KMS-11 (cell line): Measurements from ENCODE around the gene LSMEM2.
A peak's percentile ranks its signal among the peaks of the same experiment; 100 is the strongest.

Experiments
- H2AFZ ChIP-seq: fragments of 200-600 bp; sonication (generic); 2 replicates; pipeline ENCODE4 v1.6.1; 2016; ENCODE audit warnings: antibody characterized with exemption, mixed run types, low read depth
- H3K27ac ChIP-seq: fragments of 200-600 bp; sonication (generic); 2 replicates; pipeline ENCODE4 v1.6.1; 2016; ENCODE audit warnings: mild to moderate bottlenecking, mixed run types
- H3K27me3 ChIP-seq: fragments of 200-600 bp; sonication (generic); 2 replicates; pipeline ENCODE4 v1.6.1; 2017; ENCODE audit warnings: mild to moderate bottlenecking, low read depth, mixed run types, moderate library complexity; ENCODE audit not compliant: insufficient read depth
- H3K36me3 ChIP-seq: fragments of 200-600 bp; sonication (generic); 2 replicates; pipeline ENCODE4 v1.6.1; 2017; ENCODE audit warnings: mild to moderate bottlenecking, mixed run types; ENCODE audit not compliant: insufficient read depth
- H3K4me1 ChIP-seq: fragments of 200-600 bp; sonication (generic); 2 replicates; pipeline ENCODE4 v1.6.1; 2016; ENCODE audit warnings: mild to moderate bottlenecking, low read depth, mixed run types; ENCODE audit not compliant: poor library complexity, severe bottlenecking
- H3K4me2 ChIP-seq: fragments of 200-600 bp; sonication (generic); 2 replicates; pipeline ENCODE4 v1.7.0; 2016; ENCODE audit warnings: mild to moderate bottlenecking, mixed run types
- H3K4me3 ChIP-seq: fragments of 200-600 bp; sonication (generic); IDR thresholded peaks from 2 replicates; pipeline ENCODE4 v1.6.1; 2017; ENCODE audit warnings: low read depth, low read length, mixed read lengths; ENCODE audit not compliant: insufficient read depth
- H3K79me2 ChIP-seq: fragments of 200-600 bp; sonication (generic); 2 replicates; pipeline ENCODE4 v1.6.1; 2016; ENCODE audit warnings: low read depth, mixed run types; ENCODE audit not compliant: insufficient read depth
- H3K9ac ChIP-seq: fragments of 200-600 bp; sonication (generic); 2 replicates; pipeline ENCODE4 v1.6.1; 2016; ENCODE audit warnings: mild to moderate bottlenecking, mixed run types
- H4K20me1 ChIP-seq: fragments of 200-600 bp; sonication (generic); 2 replicates; pipeline ENCODE4 v1.6.1; 2016; ENCODE audit warnings: mild to moderate bottlenecking, mixed run types; ENCODE audit not compliant: insufficient read depth
- TF ChIP-seq, protein P1 (sequence below): fragments of 200-600 bp; sonication (generic); conservative IDR thresholded peaks from 2 replicates; pipeline ENCODE4 v1.6.1; 2017; ENCODE audit warnings: low read depth, mild to moderate bottlenecking, antibody characterized with exemption, low read length, moderate library complexity, mixed read lengths

Gene LSMEM2

GRCh38 chr3:50320853-50321335 is 42.0 kb downstream of the LSMEM2 start:
- H3K4me3 ChIP-seq = no peak overlapping the region
- H4K20me1 ChIP-seq = no peaks in the 10 kb centered on the region
- no peaks in the 10 kb centered on the region for H3K79me2 ChIP-seq
- peak overlapping the region; percentile 78 for H3K9ac ChIP-seq
- peaks cover 4% of the 10 kb centered on the region for H3K4me1 ChIP-seq
- H3K27me3 ChIP-seq = no peaks in the 10 kb centered on the region
- H3K27ac ChIP-seq = peak overlapping the region; percentile 68; the same call in 1 of the 2 replicates
- peak overlapping the region; percentile 78 for H3K4me2 ChIP-seq
- H2AFZ ChIP-seq = peak overlapping the region; percentile 71
- no peaks in the 10 kb centered on the region for H3K36me3 ChIP-seq
- TF ChIP-seq, protein P1, sequence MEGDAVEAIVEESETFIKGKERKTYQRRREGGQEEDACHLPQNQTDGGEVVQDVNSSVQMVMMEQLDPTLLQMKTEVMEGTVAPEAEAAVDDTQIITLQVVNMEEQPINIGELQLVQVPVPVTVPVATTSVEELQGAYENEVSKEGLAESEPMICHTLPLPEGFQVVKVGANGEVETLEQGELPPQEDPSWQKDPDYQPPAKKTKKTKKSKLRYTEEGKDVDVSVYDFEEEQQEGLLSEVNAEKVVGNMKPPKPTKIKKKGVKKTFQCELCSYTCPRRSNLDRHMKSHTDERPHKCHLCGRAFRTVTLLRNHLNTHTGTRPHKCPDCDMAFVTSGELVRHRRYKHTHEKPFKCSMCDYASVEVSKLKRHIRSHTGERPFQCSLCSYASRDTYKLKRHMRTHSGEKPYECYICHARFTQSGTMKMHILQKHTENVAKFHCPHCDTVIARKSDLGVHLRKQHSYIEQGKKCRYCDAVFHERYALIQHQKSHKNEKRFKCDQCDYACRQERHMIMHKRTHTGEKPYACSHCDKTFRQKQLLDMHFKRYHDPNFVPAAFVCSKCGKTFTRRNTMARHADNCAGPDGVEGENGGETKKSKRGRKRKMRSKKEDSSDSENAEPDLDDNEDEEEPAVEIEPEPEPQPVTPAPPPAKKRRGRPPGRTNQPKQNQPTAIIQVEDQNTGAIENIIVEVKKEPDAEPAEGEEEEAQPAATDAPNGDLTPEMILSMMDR = no peak

GRCh38 chr3:50321336-50322114 is 42.6 kb downstream of the LSMEM2 start:
- H3K36me3 ChIP-seq = no peaks in the 10 kb centered on the region
- H3K4me2 ChIP-seq = peak overlapping the region; percentile 44; the same call in 1 of the 2 replicates
- TF ChIP-seq, protein P1 = peak; percentile 64
- peak overlapping the region; percentile 68 for H3K27ac ChIP-seq
- peak overlapping the region; percentile 71 for H2AFZ ChIP-seq
- H3K9ac ChIP-seq = peak overlapping the region; percentile 78
- no peak overlapping the region for H3K4me3 ChIP-seq
- peaks cover 4% of the 10 kb centered on the region for H3K4me1 ChIP-seq
- no peaks in the 10 kb centered on the region for H3K27me3 ChIP-seq
- H3K79me2 ChIP-seq = no peaks in the 10 kb centered on the region
- no peaks in the 10 kb centered on the region for H4K20me1 ChIP-seq

DNA sequence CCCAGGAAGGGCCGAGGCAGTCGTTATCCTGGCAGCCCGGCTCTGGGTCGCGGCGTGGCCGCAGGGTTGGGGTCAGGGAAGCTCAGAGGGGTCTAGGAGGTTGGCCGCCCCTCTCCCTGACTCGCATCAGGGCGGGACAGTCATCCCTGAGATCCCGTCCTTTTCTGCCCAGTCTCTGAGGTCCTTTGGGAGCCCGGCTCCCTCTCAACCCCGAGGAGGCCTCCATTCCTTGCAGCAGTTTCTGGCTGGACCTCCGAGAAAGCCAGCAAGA is 43.2 kb downstream of the LSMEM2 start:
- Histone ChIP-seq H3K27me3 (no peaks in the 10 kb centered on the region), H3K36me3 (no peaks in the 10 kb centered on the region), H3K4me3 (no peak overlapping the region), H3K27ac (no peak overlapping the region), H3K9ac (no peak overlapping the region), H2AFZ (peak overlapping the region; percentile 71), H3K79me2 (no peaks in the 10 kb centered on the region; the same call in 1 of the 2 replicates), H3K4me2 (0 out of 2 replicates have a peak overlapping the region, but pooled peaks have one; percentile 13), H4K20me1 (no peaks in the 10 kb centered on the region), H3K4me1 (peaks cover 4% of the 10 kb centered on the region)
- TF ChIP-seq, protein P1 = peak; percentile 27; the same call in 1 of the 2 replicates

DNA sequence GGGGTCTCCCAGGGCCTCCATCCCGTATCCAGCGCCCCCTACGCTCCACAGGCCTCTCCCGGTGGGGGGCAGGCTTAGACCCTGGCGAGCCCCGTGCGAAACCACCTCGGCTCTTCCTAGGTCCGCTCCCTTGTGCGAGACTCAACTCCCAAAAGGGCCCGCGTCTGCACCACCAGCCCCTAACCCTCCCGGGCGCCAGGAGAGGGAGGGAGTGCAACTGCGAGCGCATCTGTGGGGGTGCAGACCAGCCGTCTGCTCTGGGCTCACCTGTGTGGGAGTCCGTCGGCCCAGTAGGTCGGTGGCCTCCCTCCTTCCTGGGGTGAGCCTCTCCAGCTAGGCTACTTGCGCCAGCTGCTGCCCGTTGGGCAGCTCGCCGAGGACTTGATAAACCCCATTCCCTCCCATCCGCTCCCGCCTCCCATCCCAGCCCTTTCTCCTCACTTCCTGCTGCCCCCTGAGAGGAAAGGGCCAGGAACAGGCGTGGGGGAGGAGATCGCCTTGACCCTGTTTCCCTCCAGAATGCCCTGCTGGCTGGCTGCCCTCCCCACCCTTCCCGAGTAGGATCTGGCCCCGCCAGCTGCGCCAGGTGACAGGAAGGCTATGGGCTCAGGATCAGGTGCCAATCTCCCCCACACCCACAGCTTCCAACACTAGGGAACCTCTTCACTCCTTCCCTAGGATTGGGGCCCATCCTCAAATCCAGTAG is 43.7 kb downstream of the LSMEM2 start, which contains the start of gene HYAL2:
Gene HYAL2 (minus strand): TSS at position 360 of the 706 bp plus-strand sequence. CDS start 2,256 bp downstream, outside the sequence.
- Histone ChIP-seq H3K4me3 (no peak within 1 kb of the TSS), H3K27ac (peak within 1 kb of the TSS; percentile 68), H2AFZ (peak within 1 kb of the TSS; percentile 71), H3K27me3 (no peaks in the 10 kb centered on the region), H3K9ac (peak within 1 kb of the TSS; percentile 78), H3K79me2 (peaks cover 5% of the 10 kb centered on the region; the same call in 1 of the 2 replicates), H4K20me1 (no peaks in the 10 kb centered on the region), H3K4me2 (0 out of 2 replicates have a peak within 1 kb of the TSS, but pooled peaks have one; percentile 13), H3K4me1 (peaks cover 4% of the 10 kb centered on the region), H3K36me3 (no peaks in the 10 kb centered on the region)
- TF ChIP-seq, protein P1 = no peak
